HCT116 (cell line): ENCODE data around the gene DENND10. TPM values are rescaled to one million over a fixed set of nuclear protein-coding genes. Genes with fewer than 3 reads are reported as not detected.

Experiments used
- ATAC-seq: fragments of 200-7000 bp; cut with Tn5 transposase; 2 replicates; pipeline ENCODE4 v1.9.1; 2020; ENCODE audit warnings: mild to moderate bottlenecking, moderate library complexity
- BruUV-seq: library from RNA; stranded (reverse); fragments of 400-500 nt; replicated peaks from 2 replicates; lab custom pipeline; 2021; lab: Mats Ljungman, UMichigan
- CTCF ChIA-PET: fragments of 300-600 bp; sonication (Branson Sonifier 250); formaldehyde crosslinking; loops from one replicate; lab custom pipeline; 2021; ENCODE audit warnings: antibody characterized with exemption; lab: Charles Lee
- POLR2A ChIA-PET: fragments of 300-600, 350-600 bp; sonication (Branson Sonifier 250); formaldehyde crosslinking; loops from one replicate; lab custom pipeline; 2021; ENCODE audit warnings: antibody characterized with exemption; lab: Charles Lee
- RAD21 ChIA-PET, 2 experiments: fragments of 300-600 bp; sonication (Branson Sonifier 250); formaldehyde crosslinking; loops; one replicate each; lab custom pipeline; 2023; ENCODE audit warnings: low total read pairs in 2 of 2; ENCODE audit not compliant: uncharacterized antibody in 2 of 2, unreplicated experiment in 2 of 2, low non-redundant PET in 1 of 2; lab: Charles Lee
- DNase-seq: peaks from one replicate; pipeline ENCODE4 v3.0.0-alpha.2; 2010; ENCODE audit warnings: low read depth, low spot score
- H2AFZ ChIP-seq: fragments of 200-600 bp; shearing (Covaris generic), sonication (generic); 2 replicates; pipeline ENCODE4 v1.6.1; 2017; ENCODE audit warnings: low read depth, mixed run types, mixed read lengths, antibody characterized with exemption, low read length; ENCODE audit not compliant: poor library complexity, severe bottlenecking
- H3K27ac ChIP-seq: 2 replicates; pipeline ENCODE4 v1.5.1; 2012; ENCODE audit warnings: low read depth, low read length
- H3K27me3 ChIP-seq: fragments of 200-600 bp; sonication (generic); 2 replicates; pipeline ENCODE4 v1.6.1; 2016; ENCODE audit warnings: mixed run types, low read length, mixed read lengths; ENCODE audit not compliant: insufficient read depth
- H3K36me3 ChIP-seq, 2 experiments: fragments of 200-500 bp in 1 of 2; fragments of 200-600 bp in 1 of 2; sonication (Bioruptor generic) in 1 of 2; sonication (generic) in 1 of 2; 2 replicates each; pipeline versions ENCODE4 v1.5.1 to v1.6.1; 2014 to 2016; ENCODE audit warnings: low read length in 2 of 2, inconsistent platforms in 1 of 2, mixed read lengths in 1 of 2, mixed run types in 1 of 2; ENCODE audit not compliant: insufficient read depth in 2 of 2, control insufficient read depth in 1 of 2
- H3K4me1 ChIP-seq, 2 experiments: fragments of 200-600 bp in 1 of 2; sonication (generic) in 1 of 2; 2 replicates each; pipeline versions ENCODE4 v1.5.1 to v1.6.1; 2012 to 2017; ENCODE audit warnings: low read length in 2 of 2, inconsistent platforms in 1 of 2, mild to moderate bottlenecking in 1 of 2, mixed read lengths in 1 of 2, mixed run types in 1 of 2, moderate library complexity in 1 of 2; ENCODE audit not compliant: insufficient read depth in 2 of 2, control insufficient read depth in 1 of 2
- H3K4me2 ChIP-seq: fragments of 200-600 bp; sonication (generic); 2 replicates; pipeline ENCODE4 v1.6.1; 2017; ENCODE audit warnings: mixed run types, low read length, mixed read lengths
- H3K4me3 ChIP-seq, 2 experiments: fragments of 200-600 bp in 1 of 2; sonication (generic) in 1 of 2; replicated peaks in 1 of 2; 2 replicates each; pipeline ENCODE4 v1.5.1; 2011 to 2016; ENCODE audit warnings: low read length in 2 of 2, control low read depth in 1 of 2, low read depth in 1 of 2, mild to moderate bottlenecking in 1 of 2, mixed read lengths in 1 of 2, mixed run types in 1 of 2
- H3K79me2 ChIP-seq: fragments of 200-600 bp; sonication (generic); 2 replicates; pipeline ENCODE4 v1.6.1; 2017; ENCODE audit warnings: mild to moderate bottlenecking, mixed run types, low read length, moderate library complexity, mixed read lengths; ENCODE audit not compliant: insufficient read depth
- H3K9ac ChIP-seq: fragments of 200-600 bp; sonication (generic); 2 replicates; pipeline ENCODE4 v1.6.1; 2016; ENCODE audit warnings: low read length, mixed read lengths
- H3K9me2 ChIP-seq: fragments of 200-600 bp; sonication (generic), shearing (Covaris generic); 2 replicates; pipeline ENCODE4 v1.6.1; 2017; ENCODE audit warnings: mixed run types, mild to moderate bottlenecking, moderate library complexity; ENCODE audit not compliant: insufficient read depth
- H3K9me3 ChIP-seq, 2 experiments: fragments of 200-500 bp in 1 of 2; fragments of 200-600 bp in 1 of 2; sonication (Bioruptor generic) in 1 of 2; sonication (generic) in 1 of 2; 2 replicates each; pipeline ENCODE4 v1.6.1; 2014 to 2017; ENCODE audit warnings: low read length in 2 of 2, mixed read lengths in 2 of 2, inconsistent platforms in 1 of 2, low read depth in 1 of 2, mild to moderate bottlenecking in 1 of 2, mixed run types in 1 of 2, moderate library complexity in 1 of 2; ENCODE audit not compliant: control insufficient read depth in 1 of 2, insufficient read depth in 1 of 2
- H4K20me1 ChIP-seq: fragments of 200-600 bp; sonication (generic), shearing (Covaris generic); 2 replicates; pipeline ENCODE4 v1.6.1; 2017; ENCODE audit warnings: mixed run types, mild to moderate bottlenecking, moderate library complexity; ENCODE audit not compliant: insufficient read depth
- ATF3 ChIP-seq: IDR thresholded peaks from 2 replicates; pipeline ENCODE4 v1.6.1; 2012
- CBX3 ChIP-seq: IDR thresholded peaks from 2 replicates; pipeline ENCODE4 v1.6.1; 2012; ENCODE audit warnings: low read depth
- CEBPB ChIP-seq: IDR thresholded peaks from 2 replicates; pipeline ENCODE4 v1.6.1; 2012; ENCODE audit warnings: low read depth
- ELF1 ChIP-seq: IDR thresholded peaks from 2 replicates; pipeline ENCODE4 v1.6.1; 2012; ENCODE audit warnings: low read depth, borderline replicate concordance
- MAX ChIP-seq: IDR thresholded peaks from 2 replicates; pipeline ENCODE4 v1.6.1; 2012
- POLR2A ChIP-seq: IDR thresholded peaks from 2 replicates; pipeline ENCODE4 v1.7.0; 2011; ENCODE audit warnings: borderline replicate concordance; ENCODE audit not compliant: insufficient read depth, insufficient read length; ENCODE audit errors: extremely low read depth
- REST ChIP-seq: IDR thresholded peaks from 2 replicates; pipeline ENCODE4 v1.6.1; 2012; ENCODE audit warnings: low read depth
- SP1 ChIP-seq: IDR thresholded peaks from 2 replicates; pipeline ENCODE4 v1.6.1; 2012; ENCODE audit warnings: low read depth
- ZBTB33 ChIP-seq: IDR thresholded peaks from 2 replicates; pipeline ENCODE4 v1.6.1; 2011; ENCODE audit warnings: mild to moderate bottlenecking, low read length, moderate library complexity; ENCODE audit not compliant: insufficient replicate concordance; ENCODE audit errors: extremely low read depth
- ZFX ChIP-seq: fragments of 450-650 bp; IDR thresholded peaks from 2 replicates; pipeline ENCODE4 v1.6.1; 2017
- ZNF274 ChIP-seq: fragments of 200-500 bp; sonication (Bioruptor generic); IDR thresholded peaks from 2 replicates; pipeline ENCODE4 v1.6.1; 2014; ENCODE audit warnings: mild to moderate bottlenecking, low read depth, low read length, inconsistent platforms
- intact Hi-C: fragments of 100-400 bp; cut with micrococcal nuclease; formaldehyde crosslinking; loops from 2 replicates; pipeline ENCODE4 v1.10.0; 2022
- total RNA-seq: library from RNA; stranded (reverse); gene quantifications from one replicate; pipeline ENCODE4 v1.2.1, GENCODE V29; 2021; ENCODE audit not compliant: unreplicated experiment

The DENND10 gene
- total RNA-seq, 1 experiment from 2014 or later, result 47.5 TPM

- H3K79me2 ChIP-seq, result peaks cover 17% of the 10 kb centered on the region
- RAD21 ChIA-PET, result no interaction called here
- intact Hi-C loops, result no loop called here
- POLR2A ChIA-PET, result no interaction called here
- no peak overlapping the region for H3K27ac ChIP-seq
- DNase-seq, result no peak
- H3K27me3 ChIP-seq, result no peaks in the 10 kb centered on the region
- no peak overlapping the region for H3K4me2 ChIP-seq
- H3K9me3 ChIP-seq, result no peaks in the 10 kb centered on the region
- no peak for TF ChIP-seq CEBPB
- no peak for TF ChIP-seq ZNF274
- BruUV-seq, result no TSS peak
- no peaks in the 10 kb centered on the region for H3K9me2 ChIP-seq
- peaks cover under 1% of the 10 kb centered on the region; the same call in 1 of the 2 replicates for H4K20me1 ChIP-seq
- H3K36me3 ChIP-seq, result peaks cover 0 to 1% of the 10 kb centered on the region in 2 experiments; a peak in 1 of 4 replicates
- no peak overlapping the region for H2AFZ ChIP-seq
- ATAC-seq, result no peak
- CTCF ChIA-PET, result interaction anchor here (0.7 to 0.9 kb wide), 2 partner anchors 9 to 131 kb away, joined by 3 to 4 read pairs; no protein-coding TSS in a partner anchor
- no peak overlapping the region for H3K9ac ChIP-seq
- H3K4me3 ChIP-seq, result no peak overlapping the region
- H3K4me1 ChIP-seq, result peaks cover 0 to 6% of the 10 kb centered on the region in 2 experiments; a peak in 2 of 4 replicates
Measured at GRCh38 chr10:119084896-119085295, 19.0 kb upstream of the DENND10 start.

- no peak for ATAC-seq
- H4K20me1 ChIP-seq, result no peaks in the 10 kb centered on the region
- H3K4me1 ChIP-seq, result peaks cover 6 to 15% of the 10 kb centered on the region in 2 experiments; a peak in 3 of 4 replicates
- BruUV-seq, result no TSS peak
- ChIA-PET RAD21 (no interaction called here), POLR2A (no interaction called here), CTCF (no interaction called here)
- no peaks in the 10 kb centered on the region for H3K79me2 ChIP-seq
- no peak for DNase-seq
- H3K9me3 ChIP-seq, result no peaks in the 10 kb centered on the region
- H3K9ac ChIP-seq, result no peak overlapping the region
- H3K27ac ChIP-seq, result no peak overlapping the region
- H3K4me3 ChIP-seq, result no peak overlapping the region
- no peaks in the 10 kb centered on the region for H3K36me3 ChIP-seq
- no peaks in the 10 kb centered on the region for H3K27me3 ChIP-seq
- intact Hi-C loops, result no loop called here
- no peak overlapping the region for H2AFZ ChIP-seq
- no peak overlapping the region for H3K4me2 ChIP-seq
- H3K9me2 ChIP-seq, result no peaks in the 10 kb centered on the region
- no peak for TF ChIP-seq CBX3
- TF ChIP-seq MAX, result no peak
- no peak for TF ChIP-seq ELF1
- TF ChIP-seq ZBTB33, result no peak
- no peak for TF ChIP-seq ATF3
- TF ChIP-seq SP1, result no peak
- no peak for TF ChIP-seq REST
- no peak for TF ChIP-seq ZFX
- no peak for TF ChIP-seq POLR2A
Measured at GRCh38 chr10:119087271-119087882, 16.5 kb upstream of the DENND10 start.
